HG03025 (cell line): ENCODE results near the gene BACE2.
"Not testable (repeated sequence)": the region's sequence is repeated elsewhere in the genome, so short reads cannot be mapped to it uniquely, and the experiment has no call there.

Source experiments
- ATAC-seq: cut with Tn5 transposase; IDR thresholded peaks from one replicate; pipeline ENCODE4 v1.9.1; 2021; ENCODE audit warnings: mild to moderate bottlenecking, moderate library complexity; ENCODE audit not compliant: unreplicated experiment, low FRiP score

BACE2 gene

GRCh38 chr21:41235201-41235600 lies 67.2 kb downstream of the BACE2 start:
- no peak for ATAC-seq

DNA sequence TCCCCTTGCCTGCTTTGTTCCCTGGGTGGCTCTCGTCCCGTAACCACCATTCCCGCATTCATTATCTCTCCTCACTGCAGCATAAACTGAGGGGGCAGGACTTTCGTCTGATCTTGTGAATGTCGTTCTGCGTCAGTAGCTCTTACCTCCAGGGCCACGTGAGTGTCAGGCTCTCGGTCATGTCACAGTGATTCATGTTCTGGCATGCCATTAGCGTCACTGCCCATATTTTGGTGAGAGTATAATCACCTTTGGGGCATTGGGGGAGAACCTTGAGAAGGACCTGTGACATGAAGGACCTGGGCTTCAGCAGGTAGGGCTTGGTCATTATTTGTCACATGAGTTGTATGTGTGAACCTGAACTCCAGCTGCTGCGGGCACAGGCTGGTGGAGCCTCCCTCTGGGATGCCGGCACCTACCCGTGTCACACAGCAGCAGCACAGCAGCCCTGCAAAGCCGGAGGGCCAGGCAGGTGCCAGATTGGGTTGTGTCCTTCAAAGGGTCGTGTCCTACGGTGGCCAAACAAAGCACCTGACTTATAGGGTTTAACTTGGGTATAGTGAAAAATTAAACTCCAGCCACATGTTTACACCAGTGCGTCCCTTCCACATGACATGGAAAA lies 68.5 kb downstream of the BACE2 start:
- no peak for ATAC-seq

DNA sequence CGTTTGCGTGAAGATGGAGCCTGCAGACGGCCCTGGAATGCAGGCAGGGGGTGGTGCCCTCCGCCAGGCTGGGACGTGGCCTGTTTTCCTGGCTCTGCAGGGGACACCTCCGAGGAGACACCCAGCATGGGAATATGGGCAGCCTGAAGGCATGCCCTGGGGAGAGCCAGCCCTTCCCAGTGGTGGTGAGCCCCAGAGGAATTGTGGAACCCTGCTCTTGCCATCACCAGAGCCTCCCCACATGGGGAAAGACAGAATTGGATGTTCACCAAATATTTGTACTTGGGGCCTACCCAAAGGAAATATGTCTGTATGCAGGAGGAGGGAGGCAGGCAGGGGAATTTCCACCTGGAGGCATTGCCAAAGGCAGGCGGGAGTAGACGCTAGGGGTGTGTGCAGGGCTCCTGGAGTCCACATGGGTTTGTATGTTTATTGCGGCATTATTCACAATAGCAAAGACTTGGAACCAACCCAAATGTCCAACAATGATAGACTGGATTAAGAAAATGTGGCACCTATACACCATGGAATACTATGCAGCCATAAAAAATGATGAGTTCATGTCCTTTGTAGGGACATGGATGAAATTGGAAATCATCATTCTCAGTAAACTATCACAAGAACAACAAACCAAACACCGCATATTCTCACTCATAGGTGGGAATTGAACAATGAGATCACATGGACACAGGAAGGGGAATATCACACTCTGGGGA lies 70.3 kb downstream of the BACE2 start:
- ATAC-seq: not testable (repeated sequence)

DNA sequence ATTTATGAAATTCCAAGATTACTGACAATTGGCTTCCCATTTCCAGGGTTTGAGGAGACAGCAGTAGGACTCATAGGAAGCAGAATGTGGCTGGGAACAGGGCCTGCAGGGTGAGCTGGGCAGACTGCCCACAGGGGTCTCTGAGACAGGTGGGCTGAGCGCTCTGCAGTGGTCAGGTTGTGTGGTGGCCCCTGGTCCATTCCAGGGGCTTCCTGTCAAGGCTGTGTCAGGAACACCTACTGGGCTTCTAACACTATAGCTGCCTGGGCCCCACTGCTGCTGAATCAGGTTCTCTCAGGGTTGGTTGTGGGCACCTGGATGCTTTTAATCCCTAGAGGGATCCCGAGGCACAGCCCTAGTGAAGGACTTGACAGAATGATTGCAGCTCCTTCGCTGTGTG lies 72.1 kb downstream of the BACE2 start:
- no peak for ATAC-seq

GRCh38 chr21:41241341-41241740 lies 73.4 kb downstream of the BACE2 start:
- no peak for ATAC-seq

DNA sequence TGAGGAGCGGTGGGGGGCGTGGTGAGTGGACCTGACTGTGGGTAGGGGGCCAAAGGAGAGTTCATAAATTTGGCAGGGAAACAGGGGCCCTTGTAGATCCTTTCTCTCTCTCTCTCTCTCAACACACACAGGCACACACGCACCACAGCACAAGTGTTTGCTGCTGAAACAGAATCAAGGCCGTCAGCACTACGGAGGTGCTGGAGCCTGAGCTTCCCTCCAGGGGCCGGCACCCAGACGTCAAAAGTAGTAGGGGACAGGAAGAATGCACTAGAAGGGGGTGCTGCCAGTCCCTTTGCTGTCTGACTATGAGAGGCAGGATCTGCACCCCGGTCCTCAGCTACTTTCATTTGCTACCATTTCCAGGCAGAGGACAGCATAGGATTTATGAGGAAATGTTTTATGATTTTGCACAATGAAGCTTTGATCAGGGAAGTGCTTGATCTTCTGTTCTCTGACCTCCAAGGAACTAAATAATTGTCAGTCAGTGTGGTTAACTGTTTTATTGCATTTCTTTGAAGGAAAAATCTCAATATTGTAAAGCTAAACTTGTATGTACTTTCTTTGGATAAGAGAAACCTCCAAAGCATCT lies 74.4 kb downstream of the BACE2 start:
- no peak for ATAC-seq

DNA sequence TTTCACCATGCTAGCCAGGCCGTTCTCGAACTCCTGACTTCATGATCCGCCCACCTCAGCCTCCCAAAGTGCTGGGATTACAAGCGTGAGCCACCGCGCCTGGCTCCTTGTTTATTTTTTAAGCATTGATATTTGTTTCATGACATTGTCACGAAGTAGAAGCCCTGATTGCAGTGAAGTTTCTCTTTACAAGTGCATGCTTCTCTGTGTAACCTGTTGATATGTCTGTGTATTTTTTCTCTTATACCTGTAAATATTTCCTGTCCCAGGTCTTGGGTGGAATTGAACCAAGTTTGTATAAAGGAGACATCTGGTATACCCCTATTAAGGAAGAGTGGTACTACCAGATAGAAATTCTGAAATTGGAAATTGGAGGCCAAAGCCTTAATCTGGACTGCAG lies 75.1 kb downstream of the BACE2 start:
- no peak for ATAC-seq

DNA sequence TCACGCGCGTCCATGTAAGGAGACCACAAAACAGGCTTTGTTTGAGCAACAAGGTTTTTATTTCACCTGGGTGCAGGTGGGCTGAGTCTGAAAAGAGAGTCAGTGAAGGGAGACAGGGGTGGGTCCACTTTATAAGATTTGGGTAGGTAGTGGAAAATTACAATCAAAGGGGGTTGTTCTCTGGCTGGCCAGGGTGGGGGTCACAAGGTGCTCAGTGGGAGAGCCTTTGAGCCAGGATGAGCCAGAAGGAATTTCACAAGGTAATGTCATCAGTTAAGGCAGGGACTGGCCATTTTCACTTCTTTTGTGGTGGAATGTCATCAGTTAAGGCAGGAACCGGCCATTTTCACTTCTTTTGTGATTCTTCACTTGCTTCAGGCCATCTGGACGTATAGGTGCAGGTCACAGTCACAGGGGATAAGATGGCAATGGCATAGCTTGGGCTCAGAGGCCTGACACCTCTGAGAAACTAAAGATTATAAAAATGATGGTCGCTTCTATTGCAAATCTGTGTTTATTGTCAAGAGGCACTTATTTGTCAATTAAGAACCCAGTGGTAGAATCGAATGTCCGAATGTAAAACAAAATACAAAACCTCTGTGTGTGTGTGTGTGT lies 76.4 kb downstream of the BACE2 start:
- ATAC-seq: not testable (repeated sequence)

DNA sequence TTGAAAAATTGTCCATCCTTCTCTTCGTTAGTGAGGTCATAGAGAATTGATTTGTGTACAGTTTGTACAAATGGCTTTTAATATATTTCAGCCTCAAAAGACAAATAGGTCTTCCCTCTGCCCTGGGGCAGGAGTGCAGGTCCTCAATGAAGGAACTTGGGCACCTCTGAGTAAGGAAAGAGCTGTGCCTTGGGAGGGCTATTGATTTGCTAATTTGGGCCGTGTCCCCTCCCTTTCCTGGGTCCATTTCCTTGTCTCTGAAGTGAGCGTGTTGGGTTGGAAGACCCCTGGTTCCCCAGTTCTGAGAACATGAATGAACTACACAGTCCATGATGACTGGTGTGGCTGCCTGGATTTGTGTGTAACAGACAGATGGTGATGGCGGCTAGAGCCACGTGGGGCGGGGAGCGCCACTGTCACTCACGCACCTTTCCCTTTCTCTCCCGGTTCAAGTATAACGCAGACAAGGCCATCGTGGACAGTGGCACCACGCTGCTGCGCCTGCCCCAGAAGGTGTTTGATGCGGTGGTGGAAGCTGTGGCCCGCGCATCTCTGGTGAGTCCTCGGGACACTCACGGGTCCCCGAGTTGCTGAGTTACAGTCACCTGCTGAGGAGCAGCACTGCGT lies 77.7 kb downstream of the BACE2 start:
- no peak for ATAC-seq

DNA sequence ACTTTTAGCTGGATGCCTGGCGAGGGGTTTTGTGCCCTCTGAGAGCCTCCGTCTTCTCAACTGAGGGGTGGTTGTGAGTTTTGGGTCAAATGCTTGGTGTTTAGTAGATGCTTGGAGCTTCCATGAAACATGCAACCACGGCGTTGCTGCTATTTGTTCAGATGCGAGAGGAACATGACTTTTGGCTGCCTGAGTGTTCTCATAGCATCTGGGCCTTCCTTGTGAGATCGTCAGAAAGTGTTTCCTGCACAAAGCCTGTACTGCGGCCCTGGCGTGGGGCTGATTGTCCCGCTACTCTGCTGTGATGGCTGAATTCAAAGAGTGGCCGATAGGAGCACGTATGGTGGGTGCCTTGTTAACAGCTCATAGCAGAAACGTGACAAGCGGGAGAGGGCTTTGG lies 78.8 kb downstream of the BACE2 start:
- ATAC-seq: no peak

DNA sequence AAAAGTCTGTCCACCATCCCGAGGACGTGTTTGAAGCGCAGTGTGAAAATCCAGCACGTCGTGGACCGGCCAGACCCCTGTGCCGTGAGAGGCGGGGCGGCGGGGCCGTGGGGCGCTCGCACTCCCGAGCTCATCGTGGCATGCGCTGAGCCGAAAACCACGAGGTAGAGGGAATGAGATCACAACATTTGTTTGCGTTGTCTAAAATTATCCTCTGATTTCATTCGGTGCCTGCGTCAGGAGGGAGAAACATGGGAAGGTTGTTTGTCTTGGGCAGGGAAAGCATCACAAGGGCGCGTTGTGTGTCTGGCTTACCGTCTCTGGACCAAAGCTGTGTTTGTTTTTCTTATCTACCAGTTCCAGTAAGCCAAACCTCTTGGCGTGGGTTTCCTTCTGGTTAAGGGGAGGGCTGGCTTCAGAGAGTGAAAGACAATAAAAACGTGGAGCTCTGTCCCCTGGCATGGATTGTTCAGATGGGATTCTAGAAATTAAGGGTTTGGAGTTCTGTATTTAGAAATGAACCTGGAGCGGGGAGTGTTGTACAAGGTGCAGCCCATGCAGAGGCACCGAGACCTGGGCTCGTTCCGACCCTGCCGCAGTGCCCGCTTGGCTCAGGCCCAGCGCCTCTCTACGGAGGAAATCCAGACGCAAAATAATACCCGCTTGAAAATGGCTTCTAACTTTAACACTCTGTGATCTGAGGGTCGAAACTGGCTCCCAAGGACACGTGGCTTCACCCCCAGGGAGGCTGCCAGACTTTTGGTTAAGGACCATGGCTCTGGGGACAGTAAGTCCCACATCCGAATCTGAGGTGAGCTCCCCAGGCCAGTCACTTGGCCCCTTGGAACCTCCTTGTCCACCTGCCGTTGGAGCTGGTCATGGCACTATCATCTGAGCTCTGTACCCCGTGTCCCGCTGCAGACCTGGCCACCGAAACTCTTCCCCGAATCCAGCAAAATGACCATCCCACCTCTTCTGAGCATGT lies 79.9 kb downstream of the BACE2 start:
- ATAC-seq: no peak

- no peak for ATAC-seq
Measured at GRCh38 chr21:41249476-41249875, 81.5 kb downstream of the BACE2 start.

GRCh38 chr21:41250519-41250918 lies 82.6 kb downstream of the BACE2 start:
- no peak for ATAC-seq

GRCh38 chr21:41251961-41252642 lies 84.1 kb downstream of the BACE2 start:
- no peak for ATAC-seq

- no peak for ATAC-seq
Measured at GRCh38 chr21:41254090-41254700, 86.2 kb downstream of the BACE2 start.

DNA sequence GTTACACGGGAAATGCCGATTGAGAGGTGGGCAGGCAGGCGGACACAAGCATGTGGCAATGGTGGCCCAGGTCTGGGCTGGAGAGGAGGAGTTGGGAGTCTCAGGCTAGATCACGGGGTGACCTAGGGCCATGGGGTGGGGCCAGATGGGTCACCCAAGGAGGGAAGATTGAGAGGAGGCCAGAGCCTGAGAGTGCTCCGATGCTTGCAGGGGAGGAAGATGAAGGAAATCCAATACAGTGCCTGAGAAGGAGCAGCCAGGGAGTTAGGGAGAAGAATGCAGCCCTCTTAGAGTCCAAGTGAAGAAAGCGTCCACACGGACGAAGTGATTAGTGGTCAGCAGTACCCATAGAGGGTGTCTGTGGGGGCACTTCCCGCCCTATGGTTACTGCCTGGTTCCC lies 87.2 kb downstream of the BACE2 start:
- no peak for ATAC-seq

DNA sequence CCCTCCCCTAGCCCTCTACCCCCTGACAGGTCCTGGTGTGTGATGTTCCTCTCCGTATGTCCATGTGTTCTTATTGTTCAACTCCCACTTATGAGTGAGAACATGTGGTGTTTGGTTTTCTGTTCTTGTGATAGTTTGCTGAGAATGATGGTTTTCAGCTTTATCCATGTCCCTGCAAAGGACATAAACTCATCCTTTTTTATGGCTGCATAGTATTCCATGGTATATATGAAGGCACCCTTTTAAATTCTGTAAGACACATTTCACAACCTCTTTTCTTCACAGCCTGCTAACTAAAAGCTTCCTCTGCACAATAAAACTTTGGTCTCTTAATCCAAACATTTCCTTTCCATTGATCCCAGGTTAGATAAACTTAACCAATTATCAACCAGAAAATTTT lies 88.3 kb downstream of the BACE2 start:
- not testable (repeated sequence) for ATAC-seq

GRCh38 chr21:41256771-41257702 lies 89.1 kb downstream of the BACE2 start:
- ATAC-seq: no peak
